ENCODE results near the gene AKT1. TPM values are rescaled to one million over a fixed set of nuclear protein-coding genes. Genes with fewer than 3 reads are reported as not detected.

Gene AKT1
- total RNA-seq, 1 donor from 2014 or later: 112 TPM

DNA sequence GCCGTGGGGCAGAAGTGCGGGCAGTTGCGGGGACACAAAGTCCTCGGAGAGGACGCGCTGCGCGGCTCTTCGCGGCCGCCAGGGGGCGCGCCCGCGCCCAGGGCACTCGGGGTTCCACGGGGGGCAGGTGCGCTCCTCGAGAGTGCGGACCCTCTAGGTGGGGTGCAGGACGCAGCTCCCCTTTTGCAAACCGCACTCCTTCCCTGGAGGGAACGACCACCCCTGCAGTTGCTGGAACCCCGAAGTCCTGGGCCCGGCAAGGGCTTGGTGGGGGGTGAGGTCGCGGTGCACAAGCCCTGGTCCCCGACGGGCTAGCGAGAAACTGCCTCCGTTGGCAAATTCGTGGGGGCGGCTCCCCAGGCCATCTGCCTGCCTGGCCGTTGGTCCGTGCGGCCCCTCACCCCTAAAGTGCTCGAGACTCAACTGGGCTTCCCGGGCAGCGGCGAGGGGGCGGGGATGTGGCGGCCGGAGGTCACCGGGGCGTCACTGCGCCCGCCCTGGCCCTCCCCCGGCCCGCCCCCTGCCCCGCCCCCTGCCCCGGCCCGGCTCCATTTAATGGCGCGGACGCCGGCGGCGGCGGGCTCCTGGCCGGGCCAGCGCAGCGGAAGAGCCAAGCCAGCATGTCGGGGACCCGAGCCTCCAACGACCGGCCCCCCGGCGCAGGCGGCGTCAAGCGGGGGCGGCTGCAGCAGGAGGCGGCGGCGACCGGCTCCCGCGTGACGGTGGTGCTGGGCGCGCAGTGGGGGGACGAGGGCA, 71.7 kb downstream of the AKT1 start, which contains the start of gene ADSS1:
Gene ADSS1 (plus strand): TSS at position 579 of the 756 bp plus-strand sequence. CDS start 42 bp downstream, at position 621.
- TF ChIP-seq, protein P1, sequence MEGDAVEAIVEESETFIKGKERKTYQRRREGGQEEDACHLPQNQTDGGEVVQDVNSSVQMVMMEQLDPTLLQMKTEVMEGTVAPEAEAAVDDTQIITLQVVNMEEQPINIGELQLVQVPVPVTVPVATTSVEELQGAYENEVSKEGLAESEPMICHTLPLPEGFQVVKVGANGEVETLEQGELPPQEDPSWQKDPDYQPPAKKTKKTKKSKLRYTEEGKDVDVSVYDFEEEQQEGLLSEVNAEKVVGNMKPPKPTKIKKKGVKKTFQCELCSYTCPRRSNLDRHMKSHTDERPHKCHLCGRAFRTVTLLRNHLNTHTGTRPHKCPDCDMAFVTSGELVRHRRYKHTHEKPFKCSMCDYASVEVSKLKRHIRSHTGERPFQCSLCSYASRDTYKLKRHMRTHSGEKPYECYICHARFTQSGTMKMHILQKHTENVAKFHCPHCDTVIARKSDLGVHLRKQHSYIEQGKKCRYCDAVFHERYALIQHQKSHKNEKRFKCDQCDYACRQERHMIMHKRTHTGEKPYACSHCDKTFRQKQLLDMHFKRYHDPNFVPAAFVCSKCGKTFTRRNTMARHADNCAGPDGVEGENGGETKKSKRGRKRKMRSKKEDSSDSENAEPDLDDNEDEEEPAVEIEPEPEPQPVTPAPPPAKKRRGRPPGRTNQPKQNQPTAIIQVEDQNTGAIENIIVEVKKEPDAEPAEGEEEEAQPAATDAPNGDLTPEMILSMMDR (IDR thresholded peaks at IDR 0.05): peak; percentile 80 to 84 (median 83)
- Histone ChIP-seq H3K4me3 (peak within 1 kb of the TSS; percentile 83 to 94), H3K27ac (peak within 1 kb of the TSS; percentile 84 to 89), H3K36me3 (peaks cover 12 to 14% of the 10 kb centered on the region in 2 donors), H3K27me3 (no peaks in the 10 kb centered on the region), H3K9me3 (no peaks in the 10 kb centered on the region), H3K4me1 (peaks cover 24 to 47% of the 10 kb centered on the region in 2 donors)
- peak in 1 of 2 donors; percentile 85 for DNase-seq (ENCODE audit: low spot score in 2 of 2)
- intact Hi-C loops (cut with DNase I): loop anchor here (1.0 kb wide), 2 partner anchors 25 to 28 kb away; no protein-coding TSS in a partner anchor

DNA sequence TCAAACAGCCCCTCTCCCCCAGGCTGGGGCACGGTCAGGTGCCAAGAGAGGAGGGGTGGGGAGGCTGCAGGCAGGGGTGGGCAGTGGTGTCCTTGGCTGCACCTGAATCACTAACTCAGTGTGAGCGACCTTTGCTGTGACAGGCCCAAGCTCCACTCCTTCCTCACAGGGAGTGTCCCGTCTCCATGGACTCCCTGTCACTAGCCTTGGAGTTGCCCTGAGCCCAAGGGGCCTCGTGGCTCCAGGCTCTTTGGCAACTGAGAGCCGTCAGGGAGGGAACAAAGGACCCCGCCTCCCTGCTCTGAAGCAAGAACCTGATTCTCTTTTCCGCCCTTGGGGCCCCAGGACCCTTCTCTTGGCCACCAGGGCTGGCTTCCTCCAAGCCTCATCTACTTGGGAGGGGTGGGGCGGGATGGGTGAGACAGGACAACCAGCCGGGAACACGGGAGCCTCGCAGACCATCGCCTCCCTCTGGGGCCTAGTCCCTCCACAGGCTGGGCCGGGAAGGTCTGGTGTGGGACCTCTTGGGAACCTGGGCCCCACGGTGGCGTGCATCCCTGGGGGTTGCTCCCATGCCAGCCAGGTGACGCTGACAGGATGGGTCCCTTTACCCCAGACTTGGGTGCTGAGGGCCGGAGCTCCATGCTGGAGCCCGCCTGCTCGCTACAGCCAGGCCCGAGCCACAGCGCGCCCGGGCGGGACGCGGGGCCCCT, 72.5 kb downstream of the AKT1 start:
- H3K36me3 ChIP-seq: peaks cover 13 to 18% of the 10 kb centered on the region in 2 donors
- no peaks in the 10 kb centered on the region for H3K9me3 ChIP-seq
- H3K4me1 ChIP-seq: peaks cover 24 to 47% of the 10 kb centered on the region in 2 donors
- intact Hi-C loops (cut with DNase I): loop anchor here (1.0 kb wide), 1 partner anchor 29 kb away; no protein-coding TSS in a partner anchor
- peak overlapping the region; percentile 83 to 94 for H3K4me3 ChIP-seq
- TF ChIP-seq, protein P1 (IDR thresholded peaks at IDR 0.05): no peak
- H3K27me3 ChIP-seq: no peaks in the 10 kb centered on the region
- peak overlapping the region; percentile 84 to 89 for H3K27ac ChIP-seq
- no peak for DNase-seq (ENCODE audit: low spot score in 2 of 2)

DNA sequence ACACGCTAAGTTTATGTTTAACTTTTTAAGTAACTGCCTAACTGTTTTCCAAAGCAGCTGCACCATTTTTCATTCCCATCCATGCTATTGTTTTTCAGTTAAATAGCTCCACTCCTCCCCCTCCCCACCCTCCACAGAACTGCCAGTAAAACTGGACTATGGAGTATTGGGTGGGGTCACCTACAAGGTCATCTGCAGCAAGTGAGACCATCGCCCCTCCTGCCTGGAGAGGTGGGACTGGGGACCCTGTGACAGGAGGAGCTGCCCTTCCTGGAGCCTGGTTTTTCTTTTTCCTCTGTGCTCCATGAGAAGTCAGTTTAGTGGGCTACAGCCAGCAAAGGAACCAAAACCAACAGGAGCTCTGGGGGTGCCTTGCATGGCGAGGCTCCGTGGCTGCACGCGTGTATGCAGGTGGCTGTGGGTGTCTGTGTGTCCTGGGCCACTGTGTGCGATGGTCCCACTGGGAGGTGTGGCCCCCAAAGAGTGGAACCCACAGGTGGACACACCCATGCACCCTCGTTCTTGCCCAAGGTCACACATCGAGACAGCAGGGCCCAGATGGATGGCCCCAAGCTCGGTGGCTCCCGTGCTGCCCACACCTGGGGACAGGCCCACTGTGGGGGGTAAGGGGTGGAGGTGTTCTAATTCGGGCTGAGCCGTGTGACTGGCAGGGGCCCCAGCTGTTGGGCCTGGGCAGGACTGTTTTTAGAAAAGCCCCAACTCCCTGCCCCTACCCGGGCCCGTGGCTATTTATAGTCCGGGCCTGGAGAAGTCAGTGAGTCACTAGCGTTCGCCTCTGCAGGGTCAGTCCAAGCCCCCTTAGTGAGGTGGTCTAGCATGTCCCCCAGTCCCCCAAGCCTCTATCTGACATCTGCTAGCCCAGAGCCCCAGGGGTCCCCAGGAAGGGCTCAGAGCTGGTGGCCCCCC, 73.8 kb downstream of the AKT1 start:
- peak overlapping the region; percentile 84 to 89 for H3K27ac ChIP-seq
- no peak overlapping the region for H3K4me3 ChIP-seq
- no peaks in the 10 kb centered on the region for H3K9me3 ChIP-seq
- intact Hi-C loops (cut with DNase I): no loop called here
- peak; percentile 69 to 79 for DNase-seq (ENCODE audit: low spot score in 2 of 2)
- TF ChIP-seq, protein P1 (IDR thresholded peaks at IDR 0.05): no peak
- peaks cover 13 to 28% of the 10 kb centered on the region in 2 donors for H3K36me3 ChIP-seq
- peaks cover 22 to 47% of the 10 kb centered on the region in 2 donors for H3K4me1 ChIP-seq
- no peaks in the 10 kb centered on the region for H3K27me3 ChIP-seq

Other genes starting within 250 kb of the AKT1 start
- 0.21 TPM for gene C14orf180, start 216.0 kb downstream of the AKT1 start, total RNA-seq
- gene TMEM179, start 191.0 kb downstream of the AKT1 start, total RNA-seq: not detected
- 249 TPM for gene INF2, start 106.1 kb downstream of the AKT1 start, total RNA-seq
- 30.2 TPM for gene ADSS1, start 71.5 kb downstream of the AKT1 start, total RNA-seq
- 410 TPM for gene SIVA1, start 42.6 kb downstream of the AKT1 start, total RNA-seq
- gene ZBTB42, start 5.4 kb upstream of the AKT1 start, total RNA-seq: 23.5 TPM
- 39.1 TPM for gene CEP170B, start 69.5 kb upstream of the AKT1 start, total RNA-seq
- not detected for gene PLD4, start 129.1 kb upstream of the AKT1 start, total RNA-seq
- gene AHNAK2, start 182.6 kb upstream of the AKT1 start, total RNA-seq: 35.5 TPM
- gene CLBA1, start 190.0 kb upstream of the AKT1 start, total RNA-seq: 18.1 TPM
- 2.3 TPM for gene CDCA4, start 225.3 kb upstream of the AKT1 start, total RNA-seq